Breast epithelium (tissue), 3 donors: ENCODE measurements around the gene SLCO4A1.

Experiments used
- POLR2A ChIP-seq: fragments of 450-650 bp; IDR thresholded peaks from one replicate; pipeline ENCODE4 v1.6.1; 2016; ENCODE audit warnings: antibody characterized with exemption, mild to moderate bottlenecking, moderate library complexity
- POLR2AphosphoS5 ChIP-seq, 3 donors: sonication (generic); formaldehyde crosslinking; IDR thresholded peaks; one replicate each; pipeline ENCODE4 v1.6.1; 2017; ENCODE audit warnings: antibody characterized with exemption in 3 of 3
- TF ChIP-seq, protein P1 (sequence below), 3 donors: fragments of 450-650 bp; IDR thresholded peaks; one replicate each; pipeline ENCODE4 v1.5.1; 2016 to 2017; ENCODE audit warnings: antibody characterized with exemption in 3 of 3, mild to moderate bottlenecking in 3 of 3, moderate library complexity in 3 of 3

GRCh38 chr20:62652894-62653305, 10.6 kb downstream of the SLCO4A1 start:
- TF ChIP-seq POLR2A (no peak), POLR2AphosphoS5 (IDR thresholded peaks at IDR 0.05) (no peak)
- TF ChIP-seq, protein P1, sequence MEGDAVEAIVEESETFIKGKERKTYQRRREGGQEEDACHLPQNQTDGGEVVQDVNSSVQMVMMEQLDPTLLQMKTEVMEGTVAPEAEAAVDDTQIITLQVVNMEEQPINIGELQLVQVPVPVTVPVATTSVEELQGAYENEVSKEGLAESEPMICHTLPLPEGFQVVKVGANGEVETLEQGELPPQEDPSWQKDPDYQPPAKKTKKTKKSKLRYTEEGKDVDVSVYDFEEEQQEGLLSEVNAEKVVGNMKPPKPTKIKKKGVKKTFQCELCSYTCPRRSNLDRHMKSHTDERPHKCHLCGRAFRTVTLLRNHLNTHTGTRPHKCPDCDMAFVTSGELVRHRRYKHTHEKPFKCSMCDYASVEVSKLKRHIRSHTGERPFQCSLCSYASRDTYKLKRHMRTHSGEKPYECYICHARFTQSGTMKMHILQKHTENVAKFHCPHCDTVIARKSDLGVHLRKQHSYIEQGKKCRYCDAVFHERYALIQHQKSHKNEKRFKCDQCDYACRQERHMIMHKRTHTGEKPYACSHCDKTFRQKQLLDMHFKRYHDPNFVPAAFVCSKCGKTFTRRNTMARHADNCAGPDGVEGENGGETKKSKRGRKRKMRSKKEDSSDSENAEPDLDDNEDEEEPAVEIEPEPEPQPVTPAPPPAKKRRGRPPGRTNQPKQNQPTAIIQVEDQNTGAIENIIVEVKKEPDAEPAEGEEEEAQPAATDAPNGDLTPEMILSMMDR (IDR thresholded peaks at IDR 0.05): no peak
